ENCODE measurements around the gene ARID4B. TPM values are rescaled to one million over a fixed set of nuclear protein-coding genes. Genes with fewer than 3 reads are reported as not detected.
A peak's percentile ranks its signal among the peaks of the same experiment; 100 is the strongest.

ARID4B gene
- total and polyA plus RNA-seq, 2 of the 13 experiments (the other 11 are each of a cell fraction or from before 2014, with no cell fraction given) = 9.7 to 24.6 TPM

GRCh38 chr1:235266325-235266724 lies 61.7 kb downstream of the ARID4B start:
- no peaks in the 10 kb centered on the region for H3K9me3 ChIP-seq (ENCODE audit: low read length)
- peaks cover 90% of the 10 kb centered on the region for H3K79me2 ChIP-seq (ENCODE audit: insufficient read depth, low read length)
- no TSS peak for BruUV-seq (replicated peaks)
- CTCF ChIA-PET (ENCODE audit: low intra/inter-chr PET ratio, low total read pairs) = no interaction called here
- DNase-seq (ENCODE audit: low spot score) = no peak
- peaks cover 49% of the 10 kb centered on the region for H4K20me1 ChIP-seq (ENCODE audit: insufficient read depth, low read length)
- in situ Hi-C loops (cut with HindIII; ENCODE audit: extremely low pct_ligation_motif_present, low pct_unique_long_range_greater_than_20kb) (no loop called here), intact Hi-C loops (cut with micrococcal nuclease; ENCODE audit: unreplicated experiment) (no loop called here)
- FAIRE-seq = no peak
- no peak overlapping the region for H3K4me3 ChIP-seq (replicated peaks in 1 of 3; ENCODE audit: insufficient read depth in 1 of 3, low read depth in 2 of 3, low read length in 3 of 3)
- H2AFZ ChIP-seq (ENCODE audit: low read length) = no peak overlapping the region
- peak; percentile 35; the same call in 1 of the 2 replicates for TF ChIP-seq RFX3 (CRISPR knock-in tag; IDR thresholded peaks at IDR 0.05)
- TF ChIP-seq, protein P1, sequence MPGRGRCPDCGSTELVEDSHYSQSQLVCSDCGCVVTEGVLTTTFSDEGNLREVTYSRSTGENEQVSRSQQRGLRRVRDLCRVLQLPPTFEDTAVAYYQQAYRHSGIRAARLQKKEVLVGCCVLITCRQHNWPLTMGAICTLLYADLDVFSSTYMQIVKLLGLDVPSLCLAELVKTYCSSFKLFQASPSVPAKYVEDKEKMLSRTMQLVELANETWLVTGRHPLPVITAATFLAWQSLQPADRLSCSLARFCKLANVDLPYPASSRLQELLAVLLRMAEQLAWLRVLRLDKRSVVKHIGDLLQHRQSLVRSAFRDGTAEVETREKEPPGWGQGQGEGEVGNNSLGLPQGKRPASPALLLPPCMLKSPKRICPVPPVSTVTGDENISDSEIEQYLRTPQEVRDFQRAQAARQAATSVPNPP (CRISPR knock-in tag; IDR thresholded peaks at IDR 0.05) = no peak
- POLR2A ChIA-PET = no interaction called here
- H3K27ac ChIP-seq (ENCODE audit: extremely low read length, insufficient read depth, low read length) = no peak overlapping the region
- no peak for ATAC-seq
- H3K36me3 ChIP-seq (replicated peaks in 1 of 2; ENCODE audit: control insufficient read depth in 1 of 2, insufficient read depth in 2 of 2, low read length in 2 of 2) = no peaks in the 10 kb centered on the region
- no peaks in the 10 kb centered on the region; a peak in 1 of 5 replicates for H3K27me3 ChIP-seq (ENCODE audit: control insufficient read depth in 1 of 2, insufficient read depth in 2 of 2, low read length in 2 of 2)
- peaks cover 7% of the 10 kb centered on the region; the same call in 1 of the 2 replicates for H3K4me1 ChIP-seq (ENCODE audit: insufficient read depth, low read length)
- H3K4me2 ChIP-seq (ENCODE audit: low read depth, low read length) = no peak overlapping the region
- no peak overlapping the region for H3K9ac ChIP-seq (ENCODE audit: insufficient read depth, low read depth, low read length)
- WGBS (ENCODE audit: low lambda C conversion rate) = 93% methylated on average over 1 of the region's 1 CpG

- no TSS peak for BruUV-seq (replicated peaks)
- H2AFZ ChIP-seq (ENCODE audit: low read length) = no peak overlapping the region
- H3K4me2 ChIP-seq (ENCODE audit: low read depth, low read length) = no peak overlapping the region
- H3K27me3 ChIP-seq (ENCODE audit: control insufficient read depth in 1 of 2, insufficient read depth in 2 of 2, low read length in 2 of 2) = no peaks in the 10 kb centered on the region; a peak in 1 of 5 replicates
- intact Hi-C loops (cut with micrococcal nuclease; ENCODE audit: unreplicated experiment) = no loop called here
- CTCF ChIA-PET (ENCODE audit: low intra/inter-chr PET ratio, low total read pairs) = no interaction called here
- no peak overlapping the region for H3K9ac ChIP-seq (ENCODE audit: insufficient read depth, low read depth, low read length)
- no peak overlapping the region for H3K4me3 ChIP-seq (replicated peaks in 1 of 3; ENCODE audit: insufficient read depth in 1 of 3, low read depth in 2 of 3, low read length in 3 of 3)
- H3K4me1 ChIP-seq (ENCODE audit: insufficient read depth, low read length) = peaks cover 10% of the 10 kb centered on the region; the same call in 1 of the 2 replicates
- H3K79me2 ChIP-seq (ENCODE audit: insufficient read depth, low read length) = peaks cover 90% of the 10 kb centered on the region
- no peak for FAIRE-seq
- POLR2A ChIA-PET = no interaction called here
- peaks cover 45% of the 10 kb centered on the region for H4K20me1 ChIP-seq (ENCODE audit: insufficient read depth, low read length)
- in situ Hi-C loops (cut with HindIII; ENCODE audit: extremely low pct_ligation_motif_present, low pct_unique_long_range_greater_than_20kb) = no loop called here
- no peaks in the 10 kb centered on the region for H3K9me3 ChIP-seq (ENCODE audit: low read length)
- no peaks in the 10 kb centered on the region for H3K36me3 ChIP-seq (replicated peaks in 1 of 2; ENCODE audit: control insufficient read depth in 1 of 2, insufficient read depth in 2 of 2, low read length in 2 of 2)
- no peak for DNase-seq (ENCODE audit: low spot score)
- H3K27ac ChIP-seq (ENCODE audit: extremely low read length, insufficient read depth, low read length) = no peak overlapping the region
- 96% methylated on average over 3 of the region's 3 CpGs for WGBS (ENCODE audit: low lambda C conversion rate)
- TF ChIP-seq, protein P2, sequence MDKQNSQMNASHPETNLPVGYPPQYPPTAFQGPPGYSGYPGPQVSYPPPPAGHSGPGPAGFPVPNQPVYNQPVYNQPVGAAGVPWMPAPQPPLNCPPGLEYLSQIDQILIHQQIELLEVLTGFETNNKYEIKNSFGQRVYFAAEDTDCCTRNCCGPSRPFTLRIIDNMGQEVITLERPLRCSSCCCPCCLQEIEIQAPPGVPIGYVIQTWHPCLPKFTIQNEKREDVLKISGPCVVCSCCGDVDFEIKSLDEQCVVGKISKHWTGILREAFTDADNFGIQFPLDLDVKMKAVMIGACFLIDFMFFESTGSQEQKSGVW (CRISPR knock-in tag; IDR thresholded peaks at IDR 0.05; ENCODE audit: borderline replicate concordance) = no peak
- TF ChIP-seq MAFG (CRISPR knock-in tag; IDR thresholded peaks at IDR 0.05) (no peak), TCF12 (IDR thresholded peaks at IDR 0.05) (no peak), TCF12 (CRISPR knock-in tag; IDR thresholded peaks at IDR 0.05) (no peak), ARNT2 (CRISPR knock-in tag; IDR thresholded peaks at IDR 0.05; ENCODE audit: low read depth) (no peak), GZF1 (CRISPR knock-in tag; IDR thresholded peaks at IDR 0.05) (no peak), SKI (IDR thresholded peaks at IDR 0.05; ENCODE audit: partially characterized antibody) (no peak), ZBTB37 (CRISPR knock-in tag; IDR thresholded peaks at IDR 0.05) (no peak), ZNF552 (CRISPR knock-in tag; IDR thresholded peaks at IDR 0.05; ENCODE audit: borderline replicate concordance) (no peak), KDM4B (CRISPR knock-in tag; IDR thresholded peaks at IDR 0.05) (no peak), ZNF7 (CRISPR knock-in tag; IDR thresholded peaks at IDR 0.05) (no peak)
- no peak for ATAC-seq
These were observed 62.1 kb downstream of the ARID4B start for GRCh38 chr1:235265900-235266299.

Data from HepG2 (cell line).